Chondrocyte (in vitro differentiated cells): ENCODE measurements around the gene ECSIT. TPM values are rescaled to one million over a fixed set of nuclear protein-coding genes. Genes with fewer than 3 reads are reported as not detected.
"Not testable (repeated sequence)": the region's sequence is repeated elsewhere in the genome, so short reads cannot be mapped to it uniquely, and the experiment has no call there.

Experiments
- DNase-seq: peaks from one replicate; pipeline ENCODE4 v3.0.0; 2021; ENCODE audit warnings: mixed read lengths, low spot score
- H3K27ac Mint-ChIP-seq: one replicate; pipeline ENCODE4 v1.8.0; 2021; ENCODE audit warnings: mild to moderate bottlenecking, moderate library complexity, mixed read lengths; ENCODE audit not compliant: unreplicated experiment
- H3K27me3 Mint-ChIP-seq: 2 replicates; pipeline ENCODE4 v1.8.0; 2021; ENCODE audit warnings: low read depth, mixed read lengths
- H3K36me3 Mint-ChIP-seq: 2 replicates; pipeline ENCODE4 v1.8.0; 2021; ENCODE audit warnings: low read depth, mixed read lengths
- H3K4me1 Mint-ChIP-seq: 2 replicates; pipeline ENCODE4 v1.8.0; 2021; ENCODE audit warnings: low read depth, mild to moderate bottlenecking, mixed read lengths
- H3K4me3 Mint-ChIP-seq: one replicate; pipeline ENCODE4 v1.8.0; 2021; ENCODE audit warnings: mild to moderate bottlenecking, moderate library complexity, mixed read lengths; ENCODE audit not compliant: unreplicated experiment
- H3K9me3 Mint-ChIP-seq: 2 replicates; pipeline ENCODE4 v1.8.0; 2021; ENCODE audit warnings: low read depth, mixed read lengths
- CTCF ChIP-seq: fragments of 200-600 bp; sonication (generic); IDR thresholded peaks from 2 replicates; pipeline ENCODE4 v1.5.0; 2021; ENCODE audit warnings: antibody characterized with exemption, mild to moderate bottlenecking, moderate library complexity
- long read RNA-seq: library from polyadenylated mRNA; stranded (forward); transcript quantifications from one replicate; pipeline ENCODE4 v2.0.0, GENCODE V29; 2021
- total RNA-seq: library from RNA; stranded (reverse); gene quantifications from 3 replicates; pipeline ENCODE4 v1.2.1, GENCODE V29; 2021

Gene ECSIT, protein sequence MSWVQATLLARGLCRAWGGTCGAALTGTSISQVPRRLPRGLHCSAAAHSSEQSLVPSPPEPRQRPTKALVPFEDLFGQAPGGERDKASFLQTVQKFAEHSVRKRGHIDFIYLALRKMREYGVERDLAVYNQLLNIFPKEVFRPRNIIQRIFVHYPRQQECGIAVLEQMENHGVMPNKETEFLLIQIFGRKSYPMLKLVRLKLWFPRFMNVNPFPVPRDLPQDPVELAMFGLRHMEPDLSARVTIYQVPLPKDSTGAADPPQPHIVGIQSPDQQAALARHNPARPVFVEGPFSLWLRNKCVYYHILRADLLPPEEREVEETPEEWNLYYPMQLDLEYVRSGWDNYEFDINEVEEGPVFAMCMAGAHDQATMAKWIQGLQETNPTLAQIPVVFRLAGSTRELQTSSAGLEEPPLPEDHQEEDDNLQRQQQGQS
- 20.3 to 27.9 TPM (median 20.5 TPM) in 3 replicates for total RNA-seq
- long read RNA-seq, transcript ECSIT-202 (8 exons, 1,700 nt), result major isoform, 25 of 34 reads
- long read RNA-seq, partial matches to known transcripts, result 1 of 34 reads
- long read RNA-seq, other reads (novel, unspliced or antisense), result 7 of 34 reads

DNA sequence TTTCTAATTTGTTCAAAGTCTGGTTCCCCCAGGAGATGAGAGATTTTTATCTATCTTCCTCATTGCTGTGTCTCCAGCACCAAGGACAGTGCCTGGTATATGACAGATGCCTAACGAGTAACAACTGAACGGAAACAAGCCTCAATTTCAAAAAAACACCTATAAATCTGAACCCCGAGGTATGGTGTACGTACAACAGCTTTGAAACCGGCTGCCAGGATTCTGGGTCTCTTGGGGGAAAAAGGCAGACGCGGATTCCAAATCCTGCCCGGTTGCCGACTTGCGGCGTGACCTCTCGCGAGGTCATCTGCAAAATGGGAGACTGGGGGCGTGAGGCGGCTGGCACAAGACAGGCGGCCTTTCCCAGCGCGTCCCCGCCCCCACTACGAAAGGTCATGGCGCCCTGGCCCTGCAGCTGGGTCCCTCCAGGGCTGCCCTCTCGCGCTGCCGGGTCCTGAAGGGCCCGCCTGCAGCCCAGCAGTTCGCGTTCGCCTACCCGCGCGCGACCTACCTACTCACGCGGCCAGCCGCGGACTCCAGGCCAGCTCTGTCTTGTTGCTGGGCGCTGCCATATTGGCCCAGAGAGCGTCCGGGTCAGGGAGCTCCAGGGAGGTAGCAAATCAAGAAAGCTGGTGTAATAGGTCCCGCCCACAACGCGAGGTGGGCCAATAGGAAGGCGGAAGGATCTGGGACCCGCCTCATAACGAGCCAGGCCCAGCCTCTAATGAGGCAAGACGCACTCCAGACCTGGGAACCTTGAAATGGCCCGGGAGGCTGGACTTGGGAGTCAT lies at the start of gene ECSIT:
ECSIT (minus strand) TSS at position 584 of the 791 bp plus-strand sequence. CDS start 9,964 bp downstream, outside the sequence.
- Mint-ChIP-seq H3K36me3 (no peaks in the 10 kb centered on the region), H3K9me3 (no peaks in the 10 kb centered on the region), H3K4me3 (peak within 1 kb of the TSS; percentile 89), H3K27me3 (no peaks in the 10 kb centered on the region), H3K27ac (peak within 1 kb of the TSS; percentile 98), H3K4me1 (peaks cover 23% of the 10 kb centered on the region)
- no peak for TF ChIP-seq CTCF
- peak; percentile 98 for DNase-seq

GRCh38 chr19:11577451-11578257 lies 48.7 kb upstream of the ECSIT start, which contains the start of gene ACP5:
Gene ACP5, minus strand, starts transcription at chr19:11577645. Its CDS starts 328 bp downstream, at chr19:11577317.
- no peaks in the 10 kb centered on the region for H3K27me3 Mint-ChIP-seq
- no peak for TF ChIP-seq CTCF
- H3K4me3 Mint-ChIP-seq, result no peak within 1 kb of the TSS
- no peaks in the 10 kb centered on the region for H3K9me3 Mint-ChIP-seq
- H3K27ac Mint-ChIP-seq, result no peak within 1 kb of the TSS
- peaks cover 10% of the 10 kb centered on the region for H3K4me1 Mint-ChIP-seq
- H3K36me3 Mint-ChIP-seq, result no peaks in the 10 kb centered on the region
- no peak for DNase-seq

GRCh38 chr19:11576227-11576626 lies 47.3 kb upstream of the ECSIT start:
- Mint-ChIP-seq H3K27ac (no peak overlapping the region), H3K4me1 (peaks cover 5% of the 10 kb centered on the region), H3K36me3 (no peaks in the 10 kb centered on the region), H3K9me3 (no peaks in the 10 kb centered on the region), H3K4me3 (no peak overlapping the region), H3K27me3 (no peaks in the 10 kb centered on the region)
- no peak for TF ChIP-seq CTCF
- DNase-seq, result no peak

- Mint-ChIP-seq H3K27ac (no peak overlapping the region), H3K36me3 (no peaks in the 10 kb centered on the region)
- no peak for DNase-seq
These were observed 45.8 kb upstream of the ECSIT start for GRCh38 chr19:11574689-11575088.

DNA sequence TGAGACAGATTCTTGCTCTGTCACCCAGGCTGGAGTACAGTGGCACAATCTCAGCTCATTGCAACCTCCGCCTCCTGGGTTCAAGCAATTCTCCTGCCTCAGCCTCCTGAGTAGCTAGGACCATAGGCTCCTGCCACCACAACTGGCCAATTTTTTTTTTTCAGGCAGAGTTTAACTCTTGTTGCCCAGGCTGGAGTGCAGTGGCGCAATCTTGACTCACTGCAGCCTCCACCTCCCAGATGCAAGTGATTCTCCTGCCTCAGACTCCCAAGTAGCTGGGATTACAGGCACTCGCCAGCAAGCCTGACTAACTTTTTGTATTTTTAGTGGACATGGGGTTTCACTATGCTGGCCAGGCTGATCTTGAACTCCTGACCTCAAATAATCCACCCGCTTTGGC lies 44.8 kb upstream of the ECSIT start:
- not testable (repeated sequence) for H3K36me3 Mint-ChIP-seq, H3K4me3 Mint-ChIP-seq, H3K9me3 Mint-ChIP-seq, DNase-seq, H3K4me1 Mint-ChIP-seq, H3K27ac Mint-ChIP-seq, H3K27me3 Mint-ChIP-seq

More at GRCh38 chr19:11574689-11575088, 45.8 kb upstream of the ECSIT start:
- Mint-ChIP-seq H3K9me3 (no peaks in the 10 kb centered on the region), H3K4me3 (no peak overlapping the region), H3K27me3 (no peaks in the 10 kb centered on the region), H3K4me1 (no peaks in the 10 kb centered on the region)
- no peak for TF ChIP-seq CTCF

DNA sequence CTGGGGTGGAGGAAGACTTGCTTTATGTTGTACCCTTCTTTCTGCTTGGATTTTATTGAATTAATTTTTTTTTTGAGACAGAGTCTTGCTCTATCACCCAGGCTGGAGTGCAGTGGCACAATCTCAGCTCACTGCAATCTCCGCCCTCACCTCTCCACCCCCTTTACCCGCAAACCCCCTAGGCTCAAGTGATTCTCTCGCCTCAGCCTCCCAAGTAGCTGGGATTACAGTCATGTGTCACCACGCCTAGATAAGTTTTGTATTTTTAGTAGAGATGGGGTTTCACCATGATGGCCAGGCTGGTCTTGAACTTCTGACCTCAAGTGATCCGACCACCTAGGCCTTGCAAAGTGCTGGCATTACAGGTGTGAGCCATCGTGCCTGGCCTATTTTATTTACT lies 44.4 kb upstream of the ECSIT start:
- not testable (repeated sequence) for H3K4me3 Mint-ChIP-seq, H3K9me3 Mint-ChIP-seq, H3K4me1 Mint-ChIP-seq, H3K27me3 Mint-ChIP-seq, H3K27ac Mint-ChIP-seq, DNase-seq, H3K36me3 Mint-ChIP-seq
